Measurements from ENCODE around the gene WDR20.
"Not testable (repeated sequence)": the region's sequence is repeated elsewhere in the genome, so short reads cannot be mapped to it uniquely, and the experiment has no call there.

Gene WDR20, protein sequence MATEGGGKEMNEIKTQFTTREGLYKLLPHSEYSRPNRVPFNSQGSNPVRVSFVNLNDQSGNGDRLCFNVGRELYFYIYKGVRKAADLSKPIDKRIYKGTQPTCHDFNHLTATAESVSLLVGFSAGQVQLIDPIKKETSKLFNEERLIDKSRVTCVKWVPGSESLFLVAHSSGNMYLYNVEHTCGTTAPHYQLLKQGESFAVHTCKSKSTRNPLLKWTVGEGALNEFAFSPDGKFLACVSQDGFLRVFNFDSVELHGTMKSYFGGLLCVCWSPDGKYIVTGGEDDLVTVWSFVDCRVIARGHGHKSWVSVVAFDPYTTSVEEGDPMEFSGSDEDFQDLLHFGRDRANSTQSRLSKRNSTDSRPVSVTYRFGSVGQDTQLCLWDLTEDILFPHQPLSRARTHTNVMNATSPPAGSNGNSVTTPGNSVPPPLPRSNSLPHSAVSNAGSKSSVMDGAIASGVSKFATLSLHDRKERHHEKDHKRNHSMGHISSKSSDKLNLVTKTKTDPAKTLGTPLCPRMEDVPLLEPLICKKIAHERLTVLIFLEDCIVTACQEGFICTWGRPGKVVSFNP

DNA sequence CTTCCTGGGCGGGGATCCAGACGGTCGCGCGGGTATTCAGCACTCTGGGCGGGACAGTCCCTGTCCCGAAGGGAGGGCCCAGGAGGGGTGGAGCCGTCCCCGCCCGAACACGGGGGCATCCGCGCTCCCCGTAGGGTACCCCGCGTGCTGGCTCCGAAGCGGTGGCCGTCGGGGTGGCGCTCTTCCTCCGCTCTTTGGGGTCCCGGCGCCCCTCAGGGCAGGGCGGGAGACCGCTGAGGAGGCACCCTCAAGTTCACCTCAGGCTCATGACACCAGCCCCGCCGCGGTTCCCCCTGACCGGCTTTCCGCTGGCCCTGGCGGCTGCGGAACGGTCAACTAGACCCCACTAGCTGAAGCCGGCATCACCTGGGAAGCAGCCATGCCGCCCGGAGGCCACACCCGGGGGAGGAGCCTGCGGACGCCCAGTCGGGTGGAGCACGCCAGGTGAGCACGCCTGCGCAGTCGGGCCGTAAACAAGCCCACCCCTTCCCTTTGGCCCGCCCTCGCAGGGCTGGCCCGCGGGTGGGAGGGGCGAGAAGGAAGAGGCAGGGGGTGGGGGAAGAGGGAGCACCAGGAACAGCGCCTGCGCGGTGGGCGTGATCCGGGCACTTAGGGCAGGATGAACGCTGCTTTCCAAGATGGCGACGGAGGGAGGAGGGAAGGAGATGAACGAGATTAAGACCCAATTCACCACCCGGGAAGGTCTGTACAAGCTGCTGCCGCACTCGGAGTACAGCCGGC, at the start of gene WDR20:
TSS of gene WDR20 (plus strand) at position 612 of the 741 bp plus-strand sequence. CDS start at position 639, 27 bp downstream.
- DNase-seq (ENCODE audit: low read depth in 2 of 2, low spot score in 1 of 2) = peak; percentile 97 to 98

DNA sequence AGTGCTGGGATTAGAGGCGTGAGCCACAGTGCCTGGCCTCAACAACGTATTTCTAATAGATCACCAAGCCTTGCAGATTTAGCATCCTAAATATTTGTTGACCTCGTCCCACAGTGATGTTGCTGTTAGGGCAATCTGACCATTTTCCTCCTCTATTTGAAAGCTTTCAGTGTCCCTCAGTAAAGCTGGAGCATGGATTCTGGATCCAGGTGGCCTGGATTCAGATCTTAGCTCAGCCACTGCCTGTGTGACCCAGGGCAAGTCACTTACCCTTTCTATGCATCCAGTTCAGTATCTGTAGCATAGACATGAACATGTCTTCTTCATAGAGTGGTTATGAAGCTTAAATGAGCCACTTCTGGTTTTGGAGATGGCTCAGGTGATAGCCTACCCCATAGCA, 49.0 kb upstream of the WDR20 start:
- DNase-seq (ENCODE audit: low read depth in 2 of 2, low spot score in 1 of 2) = no peak

DNA sequence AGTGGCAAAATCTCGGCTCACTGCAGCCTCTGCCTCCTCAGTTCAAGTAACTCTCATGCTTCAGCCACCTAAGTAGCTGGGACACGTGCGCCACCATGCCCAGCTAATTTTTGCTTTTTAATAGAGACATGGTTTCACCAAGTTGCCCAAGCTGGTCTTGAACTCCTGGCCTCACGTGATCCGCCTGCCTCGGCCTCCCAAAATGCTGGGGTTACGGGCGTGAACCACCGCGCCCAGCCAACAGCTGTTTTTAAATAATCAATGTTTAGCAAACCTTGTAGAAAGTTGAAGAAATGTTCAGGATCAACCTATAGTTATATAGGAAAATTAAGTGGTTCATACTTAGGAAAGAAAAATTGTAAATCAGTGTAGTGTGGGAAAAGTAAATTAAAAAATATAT, 46.9 kb upstream of the WDR20 start:
- DNase-seq (ENCODE audit: low read depth in 2 of 2, low spot score in 1 of 2) = no peak

DNA sequence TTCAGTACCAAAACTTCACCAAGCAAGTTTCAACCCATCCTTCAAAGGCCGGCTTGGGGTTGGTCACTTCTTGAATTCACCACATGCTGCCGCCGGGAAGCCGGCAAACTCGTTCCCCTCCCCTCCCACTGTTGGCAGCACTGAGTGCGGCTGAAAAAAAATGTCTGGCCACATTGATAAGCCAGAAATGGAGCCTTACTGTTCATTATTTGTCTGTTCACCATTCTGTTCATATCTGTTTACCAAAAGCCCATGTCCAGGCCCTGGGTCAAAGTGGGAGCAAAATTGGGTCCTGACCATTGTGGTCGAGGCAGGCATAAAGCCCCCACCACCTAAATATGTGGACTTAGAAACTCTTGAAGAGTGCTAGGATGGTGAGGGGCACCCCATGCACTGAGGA, 45.6 kb upstream of the WDR20 start:
- no peak for DNase-seq (ENCODE audit: low read depth in 2 of 2, low spot score in 1 of 2)

DNA sequence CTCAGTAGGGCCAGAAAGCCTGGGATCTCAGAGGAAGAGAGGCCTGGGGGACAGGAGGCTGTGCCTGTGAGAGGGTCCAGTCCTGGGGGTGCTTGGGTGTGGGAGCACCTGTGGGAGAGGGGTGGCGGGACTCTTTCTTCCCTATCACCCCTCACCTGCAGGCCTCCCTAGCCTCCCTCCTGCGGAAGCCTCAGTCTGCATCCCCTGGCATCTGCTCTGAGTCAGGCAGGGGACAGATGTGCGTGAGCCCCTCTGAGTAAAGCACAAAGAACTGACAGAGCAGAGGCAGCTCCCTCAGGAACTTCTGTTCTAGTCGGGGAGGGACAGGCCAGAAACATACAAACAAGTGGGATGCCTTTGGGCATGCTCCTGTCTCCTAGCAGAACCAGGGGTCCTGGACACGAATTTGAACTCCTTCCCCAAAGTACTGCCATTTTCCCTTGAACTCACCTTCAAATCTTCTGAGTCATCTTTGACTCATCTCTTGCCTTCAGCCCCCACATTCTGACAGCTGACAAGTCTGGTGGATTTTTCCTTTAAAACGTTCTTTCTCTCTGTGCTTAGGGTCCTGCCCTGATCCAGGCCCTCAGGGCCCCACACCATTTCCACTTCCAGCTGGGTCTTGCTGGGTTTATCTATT, 44.3 kb upstream of the WDR20 start:
- DNase-seq (ENCODE audit: low read depth in 2 of 2, low spot score in 1 of 2) = no peak

DNA sequence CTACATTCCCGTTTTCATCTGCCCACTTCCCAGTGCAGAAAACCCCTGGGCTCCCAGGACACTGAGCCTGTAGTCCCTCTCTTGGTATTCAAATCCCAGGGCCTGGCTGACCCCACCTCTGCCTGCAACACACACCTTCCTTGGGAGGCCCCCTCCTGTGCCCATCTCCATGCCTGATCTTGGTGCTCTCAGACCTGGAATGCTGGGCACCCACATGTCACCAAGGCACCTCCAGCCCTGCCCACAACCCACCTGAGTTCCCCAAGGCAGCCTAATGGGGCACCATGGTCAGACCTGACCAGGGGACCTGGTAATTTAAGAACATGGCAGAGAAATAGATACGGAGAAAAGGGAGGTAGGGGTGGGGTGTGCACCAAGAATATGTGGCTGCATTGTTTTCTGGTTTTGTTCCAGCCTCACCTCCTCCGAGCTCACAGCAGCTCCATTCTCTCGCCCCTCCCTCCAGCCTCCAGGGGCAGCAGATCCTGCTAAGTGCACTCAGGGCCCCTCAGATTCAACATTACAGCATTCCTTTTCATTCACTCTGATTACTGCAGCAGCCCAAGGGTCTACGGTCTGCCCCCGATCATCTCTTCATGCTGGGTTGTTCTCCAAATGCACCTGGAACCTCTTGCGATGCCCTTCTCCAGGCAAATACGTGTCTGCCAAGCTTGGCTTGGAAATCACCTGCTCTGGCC, 43.7 kb upstream of the WDR20 start:
- DNase-seq (ENCODE audit: low read depth in 2 of 2, low spot score in 1 of 2) = no peak

DNA sequence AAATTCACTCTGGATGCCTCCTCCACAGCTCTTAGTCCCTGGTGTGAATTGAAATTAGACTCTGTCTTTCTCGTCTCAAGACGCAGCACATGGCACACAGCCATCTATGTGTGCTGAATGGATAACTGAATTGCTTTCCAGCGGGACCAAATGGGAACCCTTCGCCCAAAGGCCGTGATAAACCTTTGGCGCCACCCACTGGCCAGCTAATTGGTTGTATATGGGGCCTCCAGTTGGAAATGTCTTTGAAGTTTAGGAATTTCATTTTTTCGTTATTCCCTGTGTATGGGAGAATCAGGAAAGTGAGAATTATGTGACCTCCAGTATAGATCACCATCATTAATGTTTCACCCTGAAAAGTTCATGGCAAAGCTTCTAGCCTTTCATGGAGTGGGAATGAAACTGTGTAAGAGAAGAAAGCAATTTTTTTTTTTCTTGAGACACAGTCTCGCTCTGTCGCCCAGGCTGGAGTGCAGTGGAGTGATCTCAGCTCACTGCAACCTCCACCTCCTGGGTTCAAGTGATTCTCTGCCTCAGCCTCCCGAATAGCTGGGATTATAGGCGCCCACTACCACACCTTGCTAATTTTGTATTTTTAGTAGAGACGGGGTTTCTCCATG, 43.0 kb upstream of the WDR20 start:
- peak; percentile 41 to 56 for DNase-seq (ENCODE audit: low read depth in 2 of 2, low spot score in 1 of 2)

DNA sequence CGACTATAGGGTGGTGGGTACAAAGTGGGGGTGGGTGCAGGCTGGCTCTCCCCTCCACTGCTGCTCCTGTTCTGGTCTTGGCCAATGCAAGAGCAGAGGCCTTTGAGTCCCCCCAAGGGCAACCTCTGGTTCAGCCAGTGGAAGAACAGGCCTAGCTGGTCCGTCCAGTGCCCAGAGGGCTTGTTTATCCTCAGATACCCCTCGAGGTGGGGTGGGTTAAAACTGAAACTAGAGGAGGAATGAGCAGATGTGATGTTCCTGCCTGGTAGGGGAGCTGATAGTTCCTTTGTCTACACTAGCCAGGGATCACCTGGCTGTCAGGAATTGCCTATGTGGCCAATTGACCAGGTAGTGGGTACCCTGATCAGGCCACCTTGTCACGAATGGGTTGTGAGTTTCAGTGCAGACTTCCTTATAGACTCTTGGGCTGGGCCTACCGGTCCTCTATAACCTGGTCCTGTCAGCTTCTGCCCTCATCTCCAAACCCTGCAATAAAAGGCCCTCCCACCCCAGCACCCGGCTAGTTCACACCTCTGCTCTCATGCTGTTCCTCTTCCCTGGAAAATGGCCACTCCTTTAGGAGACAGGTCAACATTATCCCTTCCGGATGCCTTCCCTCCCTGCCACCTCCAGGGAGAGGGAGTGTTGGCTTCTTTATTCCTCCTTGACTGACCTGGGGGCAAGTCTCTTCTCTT, 42.1 kb upstream of the WDR20 start:
- no peak for DNase-seq (ENCODE audit: low read depth in 2 of 2, low spot score in 1 of 2)

DNA sequence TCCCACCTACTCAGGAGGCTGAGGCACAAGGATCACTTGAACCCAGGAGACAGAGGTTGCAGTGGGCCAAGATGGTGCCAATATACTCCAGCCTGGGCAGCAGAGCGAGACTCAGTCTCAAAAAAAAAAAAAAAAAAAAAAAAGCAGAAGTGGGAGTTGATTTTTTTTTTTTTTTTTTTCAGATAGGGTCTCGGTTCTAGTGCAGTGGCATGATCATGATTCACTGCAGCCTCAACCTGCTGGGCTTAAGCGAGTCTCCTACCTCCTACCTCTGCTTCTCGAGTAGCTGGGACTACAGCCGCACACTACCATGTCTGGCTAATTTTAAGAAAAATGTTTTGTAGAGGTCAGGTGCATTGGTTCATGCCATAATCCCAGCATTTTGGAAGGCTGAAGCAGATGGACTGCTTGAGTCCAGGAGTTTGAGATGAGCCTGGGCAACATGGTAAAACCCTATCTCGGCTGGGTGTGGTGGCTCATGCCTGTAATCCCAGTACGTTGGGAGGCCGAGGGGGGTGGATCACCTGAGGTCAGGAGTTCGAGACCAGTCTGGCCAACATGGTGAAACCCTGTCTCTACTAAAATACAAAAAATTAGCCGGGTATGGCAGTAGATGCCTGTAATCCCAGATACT, 36.5 kb upstream of the WDR20 start:
- no peak for DNase-seq (ENCODE audit: low read depth in 2 of 2, low spot score in 1 of 2)

DNA sequence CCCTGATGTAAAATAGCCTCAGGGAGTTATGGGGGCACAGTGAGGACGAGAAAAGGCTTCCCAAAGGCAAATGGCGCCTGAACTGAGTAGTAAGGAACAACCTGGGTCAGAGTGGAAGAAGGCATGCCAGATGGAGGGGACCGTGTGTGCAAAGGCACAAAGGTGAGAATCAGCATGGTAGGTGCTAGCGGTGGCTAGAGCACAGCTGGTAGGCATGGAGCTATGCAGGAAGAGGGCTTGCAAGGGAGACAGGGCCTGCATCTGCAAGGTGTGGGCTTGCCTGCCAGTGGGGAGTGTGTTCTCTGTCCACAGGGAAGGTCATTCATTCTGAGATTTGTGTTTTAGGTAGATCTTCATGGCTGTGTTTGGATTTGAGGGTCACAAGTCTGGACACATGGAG, 34.3 kb upstream of the WDR20 start:
- no peak for DNase-seq (ENCODE audit: low read depth in 2 of 2, low spot score in 1 of 2)

DNA sequence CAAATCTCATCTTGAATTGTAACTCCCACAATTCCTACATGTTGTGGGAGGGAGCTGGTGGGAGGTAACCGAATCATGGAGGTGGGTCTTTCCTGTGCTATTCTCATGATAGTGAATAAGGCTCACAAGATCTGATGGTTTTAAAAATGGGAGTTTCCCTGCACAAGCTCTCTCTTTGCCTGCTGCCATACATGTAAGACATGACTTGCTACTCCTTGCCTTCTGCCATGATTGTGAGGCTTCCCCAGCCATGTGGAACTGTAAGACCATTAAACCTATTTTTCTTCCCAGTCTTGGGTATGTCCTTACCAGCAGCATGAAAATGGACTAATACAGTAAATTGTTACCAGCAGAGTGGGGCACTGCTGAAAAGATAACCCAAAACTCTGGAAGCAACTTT, 30.4 kb upstream of the WDR20 start:
- not testable (repeated sequence) for DNase-seq (ENCODE audit: low read depth in 2 of 2, low spot score in 1 of 2)

DNA sequence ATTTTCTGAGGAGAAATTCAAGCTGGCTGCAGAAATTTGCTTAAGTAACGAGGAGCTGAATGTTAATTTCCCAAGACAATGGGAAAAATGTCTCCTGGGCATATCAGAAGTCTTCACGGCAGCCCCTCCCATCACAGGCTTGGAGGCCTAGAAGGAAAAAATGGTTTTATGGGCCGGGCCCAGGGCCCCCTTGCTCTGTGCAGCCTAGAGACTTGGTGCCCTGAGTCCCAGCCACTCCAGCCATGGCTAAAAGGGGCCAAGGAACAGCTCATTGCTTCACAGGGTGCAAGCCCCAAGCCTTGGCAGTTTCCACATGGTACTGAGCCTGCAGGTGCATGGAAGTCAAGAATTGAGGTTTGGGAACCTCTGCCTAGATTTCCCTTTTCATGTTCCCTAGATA, 28.6 kb upstream of the WDR20 start:
- DNase-seq (ENCODE audit: low read depth in 2 of 2, low spot score in 1 of 2) = no peak

DNA sequence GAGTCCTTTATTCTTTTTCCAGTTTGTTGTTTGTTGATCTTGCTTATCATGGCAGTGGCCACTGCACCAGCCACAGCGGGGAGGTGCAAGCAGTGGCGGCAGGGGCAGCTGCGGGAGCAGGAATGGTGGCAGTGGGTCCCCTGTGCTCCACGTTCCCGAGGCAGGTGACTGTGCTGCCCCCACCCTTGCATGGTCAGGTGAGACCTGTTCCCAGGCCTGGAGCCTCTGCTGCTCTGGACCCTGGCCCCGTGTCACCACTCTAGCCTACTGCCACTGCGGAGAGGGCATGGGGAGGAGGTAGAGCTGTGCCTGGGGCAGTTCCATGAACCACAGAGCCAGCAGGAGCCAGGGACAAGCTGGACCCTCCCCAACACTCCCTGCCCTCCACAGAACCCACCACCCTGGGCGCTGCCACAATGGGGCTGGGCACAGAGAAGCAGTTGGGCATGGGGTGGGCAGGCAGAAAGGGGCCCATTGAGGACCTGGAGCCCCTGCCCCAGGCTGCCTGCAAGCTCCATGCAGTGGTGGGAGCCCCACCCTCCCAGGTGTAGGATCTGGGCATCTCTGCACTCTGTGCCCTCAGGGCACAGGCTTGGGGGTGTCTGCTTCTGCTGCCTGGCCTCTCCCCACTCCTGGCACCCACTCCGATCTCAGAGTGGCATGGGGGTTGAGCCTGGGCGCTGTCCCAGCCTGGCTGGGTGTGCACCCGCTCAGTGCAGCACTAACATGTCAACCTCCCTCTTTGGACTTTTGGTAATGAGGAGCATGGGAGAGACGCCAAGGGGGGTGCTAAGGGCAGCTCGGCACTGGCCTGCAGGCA, 23.1 kb upstream of the WDR20 start:
- no peak for DNase-seq (ENCODE audit: low read depth in 2 of 2, low spot score in 1 of 2)

DNA sequence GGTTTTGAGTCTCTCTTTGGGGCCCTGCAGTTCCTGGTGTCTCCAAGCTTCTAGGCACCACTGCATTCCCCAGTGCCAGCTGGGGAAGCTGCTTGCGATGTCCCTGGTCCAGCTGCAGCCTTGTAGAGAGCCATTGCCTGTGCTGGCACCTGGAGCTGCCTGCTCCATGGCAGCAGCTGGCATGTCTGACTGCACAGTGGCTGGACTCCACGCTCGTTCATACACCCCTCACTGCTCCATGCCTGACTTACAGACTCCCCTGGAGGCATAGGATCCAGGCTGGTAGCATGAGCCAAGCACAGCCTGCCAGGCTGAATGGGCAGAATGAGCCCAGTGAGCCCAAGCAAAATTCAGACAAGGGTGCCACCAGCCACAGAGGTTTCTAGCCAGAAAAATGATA, 21.8 kb upstream of the WDR20 start:
- no peak for DNase-seq (ENCODE audit: low read depth in 2 of 2, low spot score in 1 of 2)

DNA sequence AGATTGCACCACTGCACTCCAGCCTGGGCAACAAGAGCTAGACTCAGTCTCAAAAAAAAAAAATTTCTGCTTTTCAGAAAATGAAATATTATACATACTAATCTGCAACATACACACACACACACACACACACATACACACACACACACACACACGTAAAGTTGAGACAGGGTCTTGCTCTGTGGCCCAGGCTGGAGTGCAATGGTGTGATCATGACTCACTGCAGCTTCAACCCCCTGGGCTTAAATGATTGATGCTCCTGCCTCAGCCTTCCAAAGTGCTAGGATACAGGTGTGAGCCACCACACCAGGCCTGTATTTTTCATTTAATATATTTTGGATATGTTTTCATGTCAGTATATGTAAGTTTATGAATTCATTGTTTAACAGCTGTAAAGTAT, 18.8 kb upstream of the WDR20 start:
- no peak for DNase-seq (ENCODE audit: low read depth in 2 of 2, low spot score in 1 of 2)

DNA sequence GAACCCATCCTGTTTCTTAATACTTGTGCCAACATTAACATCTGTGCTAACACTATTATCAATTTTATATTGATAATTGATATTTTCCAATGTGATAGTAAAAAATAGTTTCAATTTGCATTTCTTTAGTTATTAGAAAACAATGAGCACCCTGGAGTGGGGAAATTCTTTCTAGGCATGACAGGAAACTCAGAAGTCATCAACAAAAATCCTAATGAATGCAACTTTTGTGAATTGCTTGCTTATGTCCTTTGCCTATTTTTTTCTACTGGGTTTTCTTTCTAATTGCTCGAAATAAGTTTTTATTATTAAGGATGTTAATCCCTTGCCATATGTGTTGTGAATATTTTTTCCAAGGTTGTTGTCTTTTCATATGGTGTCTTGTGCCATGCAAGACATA, 18.1 kb upstream of the WDR20 start:
- no peak for DNase-seq (ENCODE audit: low read depth in 2 of 2, low spot score in 1 of 2)

DNA sequence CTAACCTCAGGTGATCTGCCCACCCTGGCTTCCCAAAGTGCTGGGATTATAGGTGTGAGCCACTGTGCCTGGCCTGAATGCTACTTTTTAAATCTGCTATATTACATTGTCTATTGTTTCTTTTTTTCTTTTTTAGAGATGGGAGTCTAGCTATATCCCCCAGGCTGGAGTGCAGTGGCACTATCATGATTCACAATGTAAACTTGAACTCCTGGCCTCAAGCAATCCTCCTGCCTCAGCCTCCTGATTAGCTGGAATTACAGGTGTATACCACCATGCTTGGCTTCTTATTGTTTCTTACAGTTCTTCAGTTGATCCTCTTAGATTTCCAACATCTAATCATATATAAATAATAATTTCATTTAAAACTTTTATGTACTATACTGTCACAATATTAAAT, 15.3 kb upstream of the WDR20 start:
- DNase-seq (ENCODE audit: low read depth in 2 of 2, low spot score in 1 of 2) = no peak

DNA sequence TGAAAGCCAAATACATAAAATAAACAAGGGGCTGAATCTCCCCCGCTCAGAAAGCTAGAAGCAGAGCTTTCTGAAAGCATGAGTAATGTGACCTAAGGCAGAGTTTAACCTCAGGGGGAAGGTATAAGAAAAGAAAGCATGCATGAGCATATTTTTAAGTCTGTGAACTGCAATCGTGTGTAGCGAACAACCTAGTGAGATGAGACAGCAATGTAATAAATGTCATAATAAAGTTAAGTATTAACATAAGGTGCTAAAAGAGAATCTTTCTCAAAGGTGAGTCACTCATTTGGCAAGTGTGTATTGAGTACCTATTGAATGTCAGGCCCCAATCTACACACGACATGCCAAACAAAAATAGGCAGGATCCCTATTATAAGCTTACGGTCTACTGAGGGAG, 14.2 kb upstream of the WDR20 start:
- no peak for DNase-seq (ENCODE audit: low read depth in 2 of 2, low spot score in 1 of 2)
